Thoracic aorta (tissue), 2 donors: Measurements from ENCODE around the gene EYA3. TPM values are rescaled to one million over a fixed set of nuclear protein-coding genes. Genes with fewer than 3 reads are reported as not detected.

Source experiments
- ATAC-seq: fragments of 150-250 bp; one replicate; pipeline ENCODE4 v1.8.0; 2017; ENCODE audit warnings: low read depth; ENCODE audit not compliant: insufficient number of reproducible peaks, low FRiP score
- DNase-seq: peaks from one replicate; pipeline ENCODE4 v3.0.0-alpha.2; 2020; ENCODE audit warnings: low spot score
- H3K27ac ChIP-seq, 2 donors: fragments of 200-600 bp; sonication (generic); 1 replicate in 1 of 2; 2 replicates in 1 of 2; pipeline ENCODE4 v1.5.1; 2016; ENCODE audit warnings: mild to moderate bottlenecking in 2 of 2, moderate library complexity in 2 of 2
- H3K27me3 ChIP-seq: fragments of 200-600 bp; sonication (generic); replicated peaks from 2 replicates; pipeline ENCODE4 v1.6.0; 2016; ENCODE audit warnings: mild to moderate bottlenecking; ENCODE audit not compliant: insufficient read depth
- H3K36me3 ChIP-seq: fragments of 200-600 bp; sonication (generic); one replicate; pipeline ENCODE4 v1.5.1; 2016
- H3K4me1 ChIP-seq, 2 donors: fragments of 200-600 bp; sonication (generic); 1 replicate in 1 of 2; 2 replicates in 1 of 2; pipeline versions ENCODE4 v1.5.1 to v1.6.0; 2016; ENCODE audit warnings: low read depth in 2 of 2, mild to moderate bottlenecking in 1 of 2; ENCODE audit not compliant: control insufficient read depth in 1 of 2
- H3K4me3 ChIP-seq: fragments of 200-600 bp; sonication (generic); 2 replicates; pipeline ENCODE4 v1.5.1; 2016; ENCODE audit warnings: mild to moderate bottlenecking
- H3K9me3 ChIP-seq: fragments of 200-600 bp; sonication (generic); 2 replicates; pipeline ENCODE4 v1.5.1; 2016
- total RNA-seq, 2 donors: library from RNA; depleted of rRNA; stranded (reverse); fragments of >200 nt; gene quantifications; one replicate each; pipeline versions ENCODE4 v1.1.0 to v1.2.3, GENCODE V29; 2016
- TF ChIP-seq, protein P1 (sequence below): fragments of 200-600 bp; sonication (generic); IDR thresholded peaks from one replicate; pipeline ENCODE4 v1.5.1; 2019; ENCODE audit warnings: antibody characterized with exemption

The EYA3 gene
- total RNA-seq, 2 donors from 2014 or later = 11.0 to 18.7 TPM

DNA sequence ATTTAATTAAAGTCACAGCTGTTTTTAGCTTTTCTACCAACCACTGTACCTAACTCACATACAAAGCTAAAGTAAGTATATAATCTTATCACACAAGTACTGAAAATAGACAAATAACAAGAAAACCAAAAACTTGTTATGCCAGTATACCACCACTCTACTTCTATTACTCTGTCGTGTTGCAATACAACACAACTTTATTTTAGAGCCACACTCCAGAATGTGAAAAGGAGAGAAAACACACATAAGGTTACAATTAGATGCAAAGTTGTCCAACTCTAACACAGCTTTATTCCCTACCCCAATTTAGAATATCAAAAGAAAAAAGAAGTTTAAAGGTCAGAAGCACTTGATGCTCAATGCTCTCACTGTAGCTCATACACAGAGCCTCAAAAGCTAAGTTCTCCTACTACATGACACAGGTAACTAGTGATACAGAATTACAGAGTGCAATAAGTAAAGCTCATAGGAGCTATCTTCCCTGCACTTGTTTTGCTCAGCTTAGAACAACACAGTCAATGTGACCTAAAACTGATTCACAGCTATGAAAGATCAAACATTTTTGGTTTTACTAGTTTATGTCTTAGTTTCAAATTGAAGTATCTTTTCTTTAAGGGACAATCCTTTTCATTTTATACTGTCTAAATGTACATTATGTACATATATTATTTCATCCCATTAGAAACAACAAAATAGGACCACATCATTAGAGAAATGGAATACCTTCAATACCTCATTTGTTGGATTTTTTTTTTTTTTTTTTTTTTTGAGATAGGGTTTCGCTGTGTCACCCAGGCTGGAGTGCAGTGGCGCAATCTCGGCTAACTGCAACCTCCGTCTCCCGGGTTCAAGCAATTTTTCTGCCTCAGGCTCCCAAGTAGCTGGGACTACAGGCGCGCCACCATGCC lies 29.2 kb downstream of the EYA3 start:
- TF ChIP-seq, protein P1, sequence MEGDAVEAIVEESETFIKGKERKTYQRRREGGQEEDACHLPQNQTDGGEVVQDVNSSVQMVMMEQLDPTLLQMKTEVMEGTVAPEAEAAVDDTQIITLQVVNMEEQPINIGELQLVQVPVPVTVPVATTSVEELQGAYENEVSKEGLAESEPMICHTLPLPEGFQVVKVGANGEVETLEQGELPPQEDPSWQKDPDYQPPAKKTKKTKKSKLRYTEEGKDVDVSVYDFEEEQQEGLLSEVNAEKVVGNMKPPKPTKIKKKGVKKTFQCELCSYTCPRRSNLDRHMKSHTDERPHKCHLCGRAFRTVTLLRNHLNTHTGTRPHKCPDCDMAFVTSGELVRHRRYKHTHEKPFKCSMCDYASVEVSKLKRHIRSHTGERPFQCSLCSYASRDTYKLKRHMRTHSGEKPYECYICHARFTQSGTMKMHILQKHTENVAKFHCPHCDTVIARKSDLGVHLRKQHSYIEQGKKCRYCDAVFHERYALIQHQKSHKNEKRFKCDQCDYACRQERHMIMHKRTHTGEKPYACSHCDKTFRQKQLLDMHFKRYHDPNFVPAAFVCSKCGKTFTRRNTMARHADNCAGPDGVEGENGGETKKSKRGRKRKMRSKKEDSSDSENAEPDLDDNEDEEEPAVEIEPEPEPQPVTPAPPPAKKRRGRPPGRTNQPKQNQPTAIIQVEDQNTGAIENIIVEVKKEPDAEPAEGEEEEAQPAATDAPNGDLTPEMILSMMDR = no peak
- no peak for ATAC-seq

DNA sequence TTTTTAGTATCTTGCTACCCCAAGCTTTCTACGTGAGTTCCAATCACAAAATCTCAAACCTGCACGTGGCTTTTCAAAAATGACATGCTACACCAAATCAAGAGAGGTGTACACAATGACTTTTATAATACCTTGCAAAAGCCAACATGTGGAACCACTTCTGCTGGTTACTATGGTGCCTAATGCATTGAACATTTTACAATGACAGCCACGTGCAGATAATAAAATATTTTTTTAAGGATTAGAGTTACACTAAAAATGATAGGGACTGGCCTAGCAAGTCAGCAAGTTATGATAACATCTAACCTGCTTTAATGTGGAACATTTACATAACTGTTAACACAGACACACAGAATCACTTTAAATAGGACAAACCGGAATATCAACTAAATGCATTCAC lies 30.2 kb downstream of the EYA3 start:
- Histone ChIP-seq H3K4me3 (no peak overlapping the region), H3K4me1 (no peaks in the 10 kb centered on the region), H3K9me3 (no peaks in the 10 kb centered on the region), H3K36me3 (no peaks in the 10 kb centered on the region), H3K27ac (no peak overlapping the region), H3K27me3 (no peaks in the 10 kb centered on the region)
- TF ChIP-seq, protein P1 = no peak
- DNase-seq (no peak), ATAC-seq (no peak)

More for the DNA sequence above, 29.2 kb downstream of the EYA3 start:
- no peaks in the 10 kb centered on the region for H3K36me3 ChIP-seq
- H3K4me3 ChIP-seq = no peak overlapping the region
- H3K9me3 ChIP-seq = no peaks in the 10 kb centered on the region
- H3K27me3 ChIP-seq = no peaks in the 10 kb centered on the region
- no peaks in the 10 kb centered on the region for H3K4me1 ChIP-seq
- no peak for DNase-seq
- no peak overlapping the region for H3K27ac ChIP-seq

DNA sequence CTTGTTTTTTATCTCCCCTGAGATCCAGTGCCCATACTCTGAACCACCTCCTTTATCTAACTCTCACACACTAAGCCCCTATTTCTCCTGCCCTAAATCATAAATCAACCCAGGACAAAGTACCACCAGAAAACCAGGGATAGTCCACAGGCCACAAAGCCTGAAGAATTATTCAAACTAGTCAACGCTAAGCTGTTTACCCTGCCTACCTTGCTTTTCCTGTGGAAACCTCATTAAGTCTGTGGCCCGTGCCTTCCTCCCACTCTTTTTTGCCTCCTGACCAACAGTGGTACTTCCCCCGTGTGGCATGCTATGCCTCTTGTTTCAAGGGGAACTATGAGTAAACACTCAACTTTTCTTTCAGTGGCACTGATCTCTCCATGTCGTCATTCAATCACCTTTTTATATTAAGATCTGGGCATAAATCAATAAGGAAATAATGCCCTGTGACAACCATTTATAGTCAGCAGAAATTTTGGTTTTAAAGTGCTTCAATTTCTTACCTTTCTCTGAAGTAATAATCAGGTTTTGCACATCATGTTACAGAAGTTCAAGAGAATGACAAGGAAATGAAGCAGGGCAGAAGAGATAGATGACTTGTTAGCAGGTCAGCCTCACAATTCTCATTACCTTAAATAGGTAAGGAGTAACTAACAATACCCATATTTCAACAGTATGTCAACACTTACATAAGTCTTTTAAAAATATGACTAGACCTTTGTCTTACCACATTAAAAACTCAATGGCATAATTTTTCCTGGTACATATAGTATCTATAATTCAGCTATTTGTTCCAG lies 32.1 kb downstream of the EYA3 start:
- Histone ChIP-seq H3K4me3 (no peak overlapping the region), H3K36me3 (no peaks in the 10 kb centered on the region), H3K27ac (no peak overlapping the region), H3K27me3 (no peaks in the 10 kb centered on the region), H3K9me3 (no peaks in the 10 kb centered on the region), H3K4me1 (no peaks in the 10 kb centered on the region)
- TF ChIP-seq, protein P1 = no peak
- ATAC-seq (no peak), DNase-seq (no peak)

DNA sequence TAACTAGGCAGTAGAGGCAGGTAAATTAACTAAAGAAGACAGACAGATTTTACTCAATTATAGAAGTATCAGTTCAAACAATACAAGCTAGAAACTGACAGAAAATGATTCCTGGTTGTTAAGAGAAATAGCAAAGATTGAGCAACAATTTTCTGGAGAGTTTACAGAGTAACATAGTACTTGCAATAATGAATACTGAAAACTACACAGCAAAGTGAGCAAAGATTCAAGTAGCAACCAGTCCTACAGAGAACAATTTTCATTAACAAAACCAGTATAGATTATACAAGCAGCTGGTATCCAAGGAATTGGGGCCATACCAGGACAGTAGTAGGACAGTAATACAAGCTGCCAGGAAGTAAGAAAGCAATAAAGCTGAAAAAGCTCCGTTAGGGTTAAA lies 37.6 kb downstream of the EYA3 start:
- Histone ChIP-seq H3K27ac (no peak overlapping the region), H3K4me3 (no peak overlapping the region), H3K36me3 (peaks cover 7% of the 10 kb centered on the region), H3K9me3 (no peaks in the 10 kb centered on the region), H3K27me3 (no peaks in the 10 kb centered on the region), H3K4me1 (no peaks in the 10 kb centered on the region)
- ATAC-seq (no peak), DNase-seq (no peak)
- TF ChIP-seq, protein P1 = no peak

DNA sequence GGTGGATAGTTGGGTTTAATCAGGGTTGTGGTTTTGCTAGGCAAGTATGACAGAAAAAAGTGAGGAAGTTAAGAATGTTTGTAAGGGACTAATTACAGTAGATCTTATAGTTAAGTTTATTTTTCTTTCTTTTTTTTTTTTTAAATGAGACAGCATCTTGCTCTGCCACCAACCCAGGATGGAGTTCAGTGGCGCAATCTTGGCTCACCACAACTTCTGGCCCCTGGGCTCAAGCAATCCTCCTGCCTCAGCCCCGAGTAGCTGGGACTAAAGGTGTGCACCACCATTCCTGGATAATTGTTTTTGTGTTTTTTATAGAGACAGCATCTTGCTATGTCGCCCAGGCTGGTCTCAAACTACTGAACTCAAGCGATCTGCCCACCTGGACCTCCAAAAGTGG lies 41.7 kb downstream of the EYA3 start:
- no peak overlapping the region for H3K27ac ChIP-seq
- DNase-seq (no peak), ATAC-seq (no peak)
- no peaks in the 10 kb centered on the region for H3K9me3 ChIP-seq
- H3K4me3 ChIP-seq = no peak overlapping the region
- peaks cover 7% of the 10 kb centered on the region for H3K36me3 ChIP-seq
- H3K4me1 ChIP-seq = no peaks in the 10 kb centered on the region
- H3K27me3 ChIP-seq = no peaks in the 10 kb centered on the region
- TF ChIP-seq, protein P1 = no peak
